NCI-H82 treated with DMSO at 0.1 percent for 48 hours (cell line): ENCODE measurements around the gene HTRA3.

ENCODE experiments used
- DNase-seq: peaks from one replicate; lab custom pipeline; 2025; ENCODE audit not compliant: unreplicated experiment; lab: John Stamatoyannopoulos, UW

HTRA3 gene

GRCh38 chr4:8290701-8290970 is 21.1 kb downstream of the HTRA3 start:
- no peak for DNase-seq

- no peak for DNase-seq
Measured at GRCh38 chr4:8291036-8291682, 21.6 kb downstream of the HTRA3 start.

DNA sequence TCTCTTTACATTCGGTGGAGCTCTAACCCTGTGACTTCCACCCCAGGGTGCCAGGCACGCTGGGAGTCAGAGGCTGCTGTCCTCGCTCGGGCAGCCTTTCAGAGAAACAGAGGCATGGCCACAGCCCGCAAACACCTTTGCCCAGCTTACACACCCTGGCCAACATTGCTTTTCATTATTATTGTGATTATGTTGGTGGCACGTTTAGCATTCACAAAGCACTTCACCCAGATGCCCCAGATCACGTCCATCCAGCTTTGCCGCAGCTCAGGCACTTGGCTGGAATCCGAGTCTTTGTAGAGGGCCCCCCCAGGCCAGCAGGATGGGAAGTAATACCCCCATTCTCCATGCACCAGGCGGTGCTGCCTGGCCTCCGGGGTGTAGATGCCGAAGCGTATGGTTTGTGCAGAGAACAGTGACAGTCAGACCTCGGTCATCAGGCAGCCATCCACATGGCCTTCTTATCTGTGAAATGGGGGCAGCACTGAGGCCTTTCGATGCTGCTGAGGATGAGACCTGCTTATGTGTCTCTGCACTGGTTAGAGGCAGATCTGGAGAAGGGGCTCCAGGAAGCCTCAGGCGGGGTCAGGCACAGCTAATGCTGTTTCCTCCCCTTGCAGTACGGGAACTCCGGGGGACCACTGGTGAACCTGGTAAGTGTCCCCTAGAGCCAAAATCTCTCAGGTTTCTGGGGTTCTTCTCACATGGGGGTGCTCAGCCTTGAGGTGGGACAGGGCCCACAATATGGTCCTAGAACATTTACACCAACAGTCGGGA is 22.3 kb downstream of the HTRA3 start:
- no peak for DNase-seq

DNA sequence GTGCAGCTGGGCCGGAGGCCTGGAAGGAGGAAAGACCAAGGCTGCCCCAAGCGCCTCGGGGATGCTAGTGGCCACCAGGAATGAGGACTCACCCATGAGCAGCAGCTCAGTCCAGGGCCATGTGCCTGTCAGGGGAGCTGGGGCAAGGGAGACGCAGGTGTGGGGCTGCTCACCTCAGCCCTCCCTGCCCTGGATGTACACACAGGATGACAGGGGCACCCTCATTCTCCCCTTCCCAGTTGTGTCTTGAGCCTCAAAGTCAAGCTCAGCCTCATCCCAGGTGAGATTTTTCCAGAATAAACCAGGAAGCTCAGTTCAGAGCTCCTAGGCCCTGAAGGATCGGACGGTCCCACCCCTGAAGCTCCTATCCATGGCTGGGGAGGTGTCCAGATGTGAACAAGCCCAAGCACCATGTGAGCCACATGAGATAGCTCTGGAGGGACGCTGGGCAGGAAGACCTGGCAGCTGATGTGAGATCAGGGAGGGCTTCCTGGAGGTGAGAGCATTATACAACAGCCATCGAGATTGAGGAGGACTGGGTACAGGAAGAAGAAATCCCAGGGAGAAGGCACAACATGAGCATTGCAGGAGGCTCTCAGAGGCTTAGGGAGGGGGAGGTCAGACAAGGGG is 23.0 kb downstream of the HTRA3 start:
- no peak for DNase-seq

DNA sequence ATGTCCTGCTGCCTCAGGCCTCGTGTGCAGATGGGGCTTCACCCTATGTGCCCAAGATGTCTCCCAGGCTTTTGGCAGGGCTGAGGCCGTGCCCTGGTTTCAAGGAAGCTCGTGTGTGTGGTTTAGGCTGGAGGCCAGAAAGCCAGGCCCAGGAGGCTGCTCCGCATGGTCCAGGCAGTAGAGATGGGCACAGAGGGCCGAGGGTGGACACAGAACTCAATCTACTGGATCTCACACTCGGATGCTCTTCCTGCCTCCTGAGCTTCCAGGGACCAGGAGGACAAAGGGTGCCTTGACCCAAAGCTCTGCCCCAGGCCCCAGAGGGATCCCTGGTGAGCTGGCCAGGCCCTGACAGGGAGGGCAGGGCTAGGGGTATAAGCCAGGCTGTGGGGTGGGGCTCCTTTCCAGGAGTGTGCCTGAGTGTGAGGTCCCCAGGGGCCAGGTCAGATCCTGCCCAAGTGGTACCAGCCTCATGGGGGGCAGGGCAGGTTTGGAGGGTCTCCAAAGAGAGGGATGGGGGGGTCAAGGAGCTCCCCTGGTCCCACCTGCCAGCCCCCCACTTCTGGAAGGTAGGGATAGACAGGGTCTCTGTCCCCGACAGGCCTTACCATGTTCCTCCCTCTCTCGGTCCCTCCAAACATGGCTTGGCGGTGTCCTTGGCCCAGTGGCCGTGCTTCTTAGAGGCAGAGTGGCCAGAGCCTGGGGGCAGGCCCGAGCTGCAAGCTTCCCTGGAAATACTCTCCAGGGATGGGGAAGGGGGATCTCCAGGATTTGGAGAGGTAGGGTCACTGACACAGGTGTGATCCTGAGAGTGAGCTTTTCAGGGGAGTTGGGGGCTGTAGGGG is 23.8 kb downstream of the HTRA3 start:
- no peak for DNase-seq

DNA sequence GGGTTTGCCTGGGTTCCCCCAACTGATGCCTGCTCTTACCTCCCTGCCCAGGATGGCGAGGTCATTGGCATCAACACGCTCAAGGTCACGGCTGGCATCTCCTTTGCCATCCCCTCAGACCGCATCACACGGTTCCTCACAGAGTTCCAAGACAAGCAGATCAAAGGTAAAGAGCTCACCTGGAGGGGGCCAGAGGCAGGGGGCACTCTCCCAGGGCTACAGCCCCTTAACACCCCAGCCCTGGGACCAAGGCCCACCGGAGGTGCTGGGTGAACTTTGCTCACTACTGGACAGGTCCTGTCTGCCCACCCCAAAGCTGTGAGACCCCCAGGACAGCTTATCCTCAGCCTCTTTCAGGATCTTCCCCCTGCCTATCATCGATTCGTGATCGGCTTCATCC is 24.5 kb downstream of the HTRA3 start:
- no peak for DNase-seq

DNA sequence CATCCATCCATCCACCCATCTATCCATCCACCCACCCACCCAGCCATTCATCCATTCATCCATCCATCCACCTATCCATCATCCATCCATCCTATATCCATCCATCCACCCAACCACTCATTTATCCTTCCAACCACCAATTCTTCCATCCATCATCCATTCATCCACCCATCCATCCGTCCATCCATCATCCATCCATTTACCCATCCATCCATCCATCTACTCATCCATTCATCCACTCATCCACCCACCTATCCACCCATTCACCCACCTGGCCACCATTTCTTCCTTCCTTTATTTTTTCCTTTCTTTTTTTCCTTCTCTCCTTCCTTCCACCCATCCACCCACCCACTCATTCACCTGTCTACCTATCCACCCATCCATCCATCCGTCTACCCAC is 25.2 kb downstream of the HTRA3 start:
- DNase-seq = no peak

GRCh38 chr4:8295471-8295870 is 25.9 kb downstream of the HTRA3 start:
- no peak for DNase-seq

- no peak for DNase-seq
Measured at GRCh38 chr4:8296491-8296890, 26.9 kb downstream of the HTRA3 start.

GRCh38 chr4:8297141-8297601 is 27.6 kb downstream of the HTRA3 start:
- no peak for DNase-seq

GRCh38 chr4:8297691-8298485 is 28.3 kb downstream of the HTRA3 start:
- DNase-seq = no peak

GRCh38 chr4:8300832-8301231 is 31.3 kb downstream of the HTRA3 start:
- no peak for DNase-seq

DNA sequence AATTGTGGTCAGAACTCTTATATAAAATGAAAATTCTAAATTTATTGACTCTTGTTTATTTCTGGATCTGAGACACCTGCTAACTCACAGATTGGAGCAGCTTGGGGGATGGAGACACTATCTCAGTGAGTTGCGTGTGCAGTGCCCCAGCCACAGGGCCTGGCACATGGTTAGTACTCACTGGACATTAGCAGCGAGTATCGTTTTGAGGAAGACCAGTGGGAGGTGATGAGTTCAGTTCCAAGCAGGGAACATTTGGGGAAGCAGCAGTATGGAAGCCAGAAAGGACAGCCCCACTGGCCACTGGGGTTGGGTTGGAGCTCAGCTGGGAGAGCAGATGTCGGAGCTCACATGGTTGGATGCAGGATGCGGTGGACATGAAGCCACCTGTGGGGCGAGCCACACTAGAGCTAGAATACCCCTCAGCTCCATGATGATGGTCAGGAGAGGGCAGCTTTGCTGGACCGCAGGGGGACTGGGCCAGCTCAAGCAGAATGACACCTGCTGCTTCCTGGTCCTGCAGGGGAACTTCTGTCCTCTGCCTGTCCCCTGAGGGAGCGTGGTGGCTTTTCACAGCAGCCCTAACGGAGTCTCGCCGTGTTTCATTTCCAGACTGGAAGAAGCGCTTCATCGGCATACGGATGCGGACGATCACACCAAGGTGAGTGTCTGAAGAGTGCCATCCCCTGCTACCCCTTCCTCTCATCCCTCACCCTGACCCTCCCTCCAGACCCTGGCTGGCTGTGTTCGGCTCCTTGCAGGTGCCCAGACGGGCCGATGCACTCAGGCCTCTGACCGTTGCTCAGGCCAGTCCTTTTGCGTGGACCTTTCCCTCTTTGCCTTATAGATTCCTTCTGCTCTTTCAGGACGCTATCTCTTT is 32.5 kb downstream of the HTRA3 start:
- DNase-seq = no peak

DNA sequence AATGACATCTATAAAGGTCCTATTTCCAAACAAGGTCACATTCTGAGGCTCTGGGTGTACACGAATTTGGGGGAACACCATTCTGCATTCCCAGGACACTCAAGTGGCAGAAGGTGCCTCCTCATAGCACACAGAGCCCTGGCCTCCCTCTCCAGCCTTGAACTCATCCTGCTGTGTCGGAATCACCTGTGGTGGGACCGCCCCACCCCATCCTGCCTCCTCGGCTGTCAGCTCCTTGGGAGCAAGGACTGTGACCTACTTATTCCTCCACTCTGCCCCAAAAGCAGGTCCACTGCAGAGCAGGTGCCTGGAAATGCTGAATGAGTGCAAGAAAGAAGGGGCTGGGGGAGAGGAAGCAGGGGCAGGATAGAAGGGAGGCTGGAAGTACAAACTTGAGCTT is 33.5 kb downstream of the HTRA3 start:
- no peak for DNase-seq

- no peak for DNase-seq
Measured at GRCh38 chr4:8303485-8304281, 34.1 kb downstream of the HTRA3 start.

- no peak for DNase-seq
Measured at GRCh38 chr4:8304827-8305695, 35.5 kb downstream of the HTRA3 start.

- no peak for DNase-seq
Measured at GRCh38 chr4:8305851-8306471, 36.4 kb downstream of the HTRA3 start.
